H1 (cell line): ENCODE data around the gene SNX21.

Experiments used
- CBX5 ChIP-seq: fragments of 300-800, 300-1000 bp; sonication (generic); IDR thresholded peaks from 2 replicates; pipeline ENCODE4 v1.7.1; 2016; ENCODE audit warnings: antibody characterized with exemption, low read length, low read depth
- CEBPB ChIP-seq: IDR thresholded peaks from 2 replicates; pipeline ENCODE4 v1.6.1; 2012; ENCODE audit warnings: low read depth, low read length
- CHD1 ChIP-seq: IDR thresholded peaks from 2 replicates; pipeline ENCODE4 v1.6.1; 2012; ENCODE audit warnings: low read depth, low read length, improper control_type of control experiment
- EP300 ChIP-seq, 2 experiments: IDR thresholded peaks; 1 replicate in 1 of 2; 2 replicates in 1 of 2; pipeline ENCODE4 v1.6.1; 2011 to 2012; ENCODE audit warnings: low read depth in 2 of 2, low read length in 2 of 2, mild to moderate bottlenecking in 2 of 2, borderline replicate concordance in 1 of 2, inconsistent platforms in 1 of 2, moderate library complexity in 1 of 2
- KDM5A ChIP-seq: fragments of 200-600 bp; IDR thresholded peaks from 2 replicates; pipeline ENCODE4 v1.7.1; 2012; ENCODE audit warnings: mild to moderate bottlenecking, low read length, inconsistent platforms, mixed read lengths
- PHF8 ChIP-seq: fragments of 200-600 bp; sonication (generic); conservative IDR thresholded peaks from 2 replicates; pipeline ENCODE4 v1.7.1; 2012; ENCODE audit warnings: low read depth, mild to moderate bottlenecking, inconsistent platforms, low read length, moderate library complexity
- POLR2AphosphoS5 ChIP-seq: IDR thresholded peaks from 2 replicates; pipeline ENCODE4 v1.6.1; 2011; ENCODE audit warnings: low read depth, low read length
- RAD21 ChIP-seq, 2 experiments: IDR thresholded peaks in 1 of 2; conservative IDR thresholded peaks in 1 of 2; 2 replicates each; pipeline ENCODE4 v1.6.1; 2011; ENCODE audit warnings: low read depth in 2 of 2, low read length in 2 of 2, improper control_type of control experiment in 1 of 2, inconsistent platforms in 1 of 2, mild to moderate bottlenecking in 1 of 2, moderate library complexity in 1 of 2
- SIN3A ChIP-seq, 2 experiments: IDR thresholded peaks in 1 of 2; conservative IDR thresholded peaks in 1 of 2; 2 replicates each; pipeline ENCODE4 v1.6.1; 2011 to 2012; ENCODE audit warnings: low read length in 2 of 2, improper control_type of control experiment in 1 of 2, low read depth in 1 of 2, mild to moderate bottlenecking in 1 of 2
- TAF1 ChIP-seq: IDR thresholded peaks from 2 replicates; pipeline ENCODE4 v1.6.1; 2011; ENCODE audit warnings: mild to moderate bottlenecking, low read depth, low read length
- TF ChIP-seq, protein P1 (sequence below): IDR thresholded peaks from 2 replicates; pipeline ENCODE4 v1.6.1; 2012; ENCODE audit warnings: inconsistent platforms
- TF ChIP-seq, protein P2 (sequence below), 3 experiments: IDR thresholded peaks; 1 replicate in 2 of 3; 2 replicates in 1 of 3; pipeline versions ENCODE4 v1.5.1 to v1.6.1; 2011; ENCODE audit warnings: low read length in 3 of 3, mild to moderate bottlenecking in 3 of 3, inconsistent platforms in 2 of 3, low read depth in 1 of 3, moderate library complexity in 1 of 3; ENCODE audit not compliant: insufficient read depth in 1 of 3; ENCODE audit errors: control extremely low read depth in 1 of 3
- TF ChIP-seq, protein P3 (sequence below): IDR thresholded peaks from 2 replicates; pipeline ENCODE4 v1.6.1; 2011; ENCODE audit warnings: low read depth, mild to moderate bottlenecking, low read length; ENCODE audit not compliant: insufficient read depth
- TF ChIP-seq, protein P4 (sequence below): IDR thresholded peaks from 2 replicates; pipeline ENCODE4 v1.6.1; 2012; ENCODE audit warnings: low read length, inconsistent platforms

DNA sequence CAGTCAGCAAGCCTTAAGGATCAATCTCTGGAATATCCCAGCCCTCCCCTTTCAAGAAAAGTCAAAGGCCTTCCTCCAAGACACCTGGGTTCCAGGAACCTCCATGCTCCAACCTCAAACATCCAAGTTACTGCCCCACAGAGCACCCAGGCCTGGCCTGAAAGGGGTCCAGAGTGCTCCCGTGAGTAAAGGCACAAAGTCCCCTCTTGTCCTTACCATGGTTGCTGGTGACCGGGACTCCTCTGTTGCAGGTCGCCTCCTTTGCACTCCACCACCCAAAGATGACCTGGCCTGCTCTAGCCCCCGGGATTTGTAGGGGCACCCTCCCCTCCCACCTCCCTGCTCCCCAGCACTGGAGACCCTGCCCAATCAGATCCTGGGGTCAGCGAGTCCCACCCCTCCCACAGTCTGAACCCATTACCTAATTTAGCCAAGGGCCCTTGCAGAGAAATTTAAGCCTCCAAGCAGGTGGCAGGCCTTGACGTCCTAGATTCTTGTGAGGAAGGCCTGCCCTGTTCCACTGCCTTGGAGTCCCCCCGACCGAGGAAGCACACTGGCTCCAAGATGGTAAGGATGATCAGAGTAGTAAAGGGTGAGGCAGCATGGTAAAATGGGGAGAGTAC lies 6.5 kb upstream of the SNX21 start, which contains the start of gene TNNC2:
- TF ChIP-seq, protein P1, sequence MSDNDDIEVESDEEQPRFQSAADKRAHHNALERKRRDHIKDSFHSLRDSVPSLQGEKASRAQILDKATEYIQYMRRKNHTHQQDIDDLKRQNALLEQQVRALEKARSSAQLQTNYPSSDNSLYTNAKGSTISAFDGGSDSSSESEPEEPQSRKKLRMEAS, result no peak
- no peak for TF ChIP-seq SIN3A (conservative IDR thresholded peaks at IDR 0.05 in 1 of 2, IDR thresholded peaks at IDR 0.05 in 1 of 2; ENCODE audit: low read depth in 1 of 2, low read length in 2 of 2)
- no peak for TF ChIP-seq RAD21 (IDR thresholded peaks at IDR 0.05 in 1 of 2, conservative IDR thresholded peaks at IDR 0.05 in 1 of 2; ENCODE audit: low read depth in 2 of 2, low read length in 2 of 2)
- no peak for TF ChIP-seq EP300 (IDR thresholded peaks at IDR 0.05; ENCODE audit: borderline replicate concordance in 1 of 2, low read depth in 2 of 2, low read length in 2 of 2)
- TF ChIP-seq POLR2AphosphoS5, result no peak
- TF ChIP-seq TAF1, result no peak
- TF ChIP-seq, protein P2, sequence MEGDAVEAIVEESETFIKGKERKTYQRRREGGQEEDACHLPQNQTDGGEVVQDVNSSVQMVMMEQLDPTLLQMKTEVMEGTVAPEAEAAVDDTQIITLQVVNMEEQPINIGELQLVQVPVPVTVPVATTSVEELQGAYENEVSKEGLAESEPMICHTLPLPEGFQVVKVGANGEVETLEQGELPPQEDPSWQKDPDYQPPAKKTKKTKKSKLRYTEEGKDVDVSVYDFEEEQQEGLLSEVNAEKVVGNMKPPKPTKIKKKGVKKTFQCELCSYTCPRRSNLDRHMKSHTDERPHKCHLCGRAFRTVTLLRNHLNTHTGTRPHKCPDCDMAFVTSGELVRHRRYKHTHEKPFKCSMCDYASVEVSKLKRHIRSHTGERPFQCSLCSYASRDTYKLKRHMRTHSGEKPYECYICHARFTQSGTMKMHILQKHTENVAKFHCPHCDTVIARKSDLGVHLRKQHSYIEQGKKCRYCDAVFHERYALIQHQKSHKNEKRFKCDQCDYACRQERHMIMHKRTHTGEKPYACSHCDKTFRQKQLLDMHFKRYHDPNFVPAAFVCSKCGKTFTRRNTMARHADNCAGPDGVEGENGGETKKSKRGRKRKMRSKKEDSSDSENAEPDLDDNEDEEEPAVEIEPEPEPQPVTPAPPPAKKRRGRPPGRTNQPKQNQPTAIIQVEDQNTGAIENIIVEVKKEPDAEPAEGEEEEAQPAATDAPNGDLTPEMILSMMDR (IDR thresholded peaks at IDR 0.05; ENCODE audit: control extremely low read depth in 1 of 3, insufficient read depth in 1 of 3, low read depth in 1 of 3, low read length in 3 of 3), result no peak
- TF ChIP-seq PHF8, result no peak
- TF ChIP-seq CHD1, result no peak
- TF ChIP-seq KDM5A, result no peak
- TF ChIP-seq, protein P3, sequence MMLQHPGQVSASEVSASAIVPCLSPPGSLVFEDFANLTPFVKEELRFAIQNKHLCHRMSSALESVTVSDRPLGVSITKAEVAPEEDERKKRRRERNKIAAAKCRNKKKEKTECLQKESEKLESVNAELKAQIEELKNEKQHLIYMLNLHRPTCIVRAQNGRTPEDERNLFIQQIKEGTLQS, result no peak
- TF ChIP-seq, protein P4, sequence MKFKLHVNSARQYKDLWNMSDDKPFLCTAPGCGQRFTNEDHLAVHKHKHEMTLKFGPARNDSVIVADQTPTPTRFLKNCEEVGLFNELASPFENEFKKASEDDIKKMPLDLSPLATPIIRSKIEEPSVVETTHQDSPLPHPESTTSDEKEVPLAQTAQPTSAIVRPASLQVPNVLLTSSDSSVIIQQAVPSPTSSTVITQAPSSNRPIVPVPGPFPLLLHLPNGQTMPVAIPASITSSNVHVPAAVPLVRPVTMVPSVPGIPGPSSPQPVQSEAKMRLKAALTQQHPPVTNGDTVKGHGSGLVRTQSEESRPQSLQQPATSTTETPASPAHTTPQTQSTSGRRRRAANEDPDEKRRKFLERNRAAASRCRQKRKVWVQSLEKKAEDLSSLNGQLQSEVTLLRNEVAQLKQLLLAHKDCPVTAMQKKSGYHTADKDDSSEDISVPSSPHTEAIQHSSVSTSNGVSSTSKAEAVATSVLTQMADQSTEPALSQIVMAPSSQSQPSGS, result no peak
- no peak for TF ChIP-seq CEBPB
- no peak for TF ChIP-seq CBX5
